Liver (tissue), 9 donors: ENCODE results near the gene NUDT22. TPM values are rescaled to one million over a fixed set of nuclear protein-coding genes. Genes with fewer than 3 reads are reported as not detected.

ENCODE experiments used
- DNase-seq: peaks from one replicate; pipeline ENCODE4 v3.0.0-alpha.2; 2017; ENCODE audit warnings: low spot score
- H3K27ac ChIP-seq, 2 donors: one replicate each; pipeline ENCODE4 v1.7.0; 2013; ENCODE audit warnings: inconsistent platforms in 2 of 2, low read length in 2 of 2, control low read depth in 1 of 2, low read depth in 1 of 2, mild to moderate bottlenecking in 1 of 2
- H3K27me3 ChIP-seq, 4 donors: one replicate each; pipeline versions ENCODE4 v1.6.1 to v1.7.0; 2013; ENCODE audit warnings: low read length in 3 of 4, inconsistent platforms in 1 of 4, mild to moderate bottlenecking in 1 of 4, moderate library complexity in 1 of 4; ENCODE audit not compliant: control insufficient read depth in 4 of 4, insufficient read depth in 4 of 4
- H3K36me3 ChIP-seq, 4 donors: one replicate each; pipeline versions ENCODE4 v1.6.1 to v1.7.0; 2013; ENCODE audit warnings: low read length in 3 of 4, mild to moderate bottlenecking in 3 of 4, low read depth in 1 of 4, moderate library complexity in 1 of 4; ENCODE audit not compliant: control insufficient read depth in 4 of 4, insufficient read depth in 3 of 4
- H3K4me1 ChIP-seq, 4 donors: one replicate each; pipeline versions ENCODE4 v1.6.1 to v1.7.0; 2013; ENCODE audit warnings: low read length in 3 of 4, mild to moderate bottlenecking in 3 of 4, moderate library complexity in 1 of 4; ENCODE audit not compliant: control insufficient read depth in 4 of 4, insufficient read depth in 4 of 4
- H3K4me3 ChIP-seq, 3 donors: one replicate each; pipeline versions ENCODE4 v1.6.1 to v1.7.0; 2013; ENCODE audit warnings: low read length in 3 of 3, control low read depth in 1 of 3, low read depth in 1 of 3, mild to moderate bottlenecking in 1 of 3
- H3K9ac ChIP-seq, 2 donors: one replicate each; pipeline ENCODE4 v1.7.0; 2013; ENCODE audit warnings: low read length in 2 of 2, mild to moderate bottlenecking in 2 of 2, moderate library complexity in 2 of 2, control low read depth in 1 of 2, low read depth in 1 of 2
- H3K9me3 ChIP-seq, 4 donors: one replicate each; pipeline versions ENCODE4 v1.6.1 to v1.7.0; 2013; ENCODE audit warnings: low read length in 3 of 4; ENCODE audit not compliant: control insufficient read depth in 4 of 4
- EGR1 ChIP-seq, 2 donors: IDR thresholded peaks; 2 replicates each; pipeline ENCODE4 v1.6.1; 2016 to 2018; ENCODE audit warnings: antibody characterized with exemption in 2 of 2, low read depth in 2 of 2
- FOXA2 ChIP-seq: IDR thresholded peaks from 2 replicates; pipeline ENCODE4 v1.6.1; 2016; ENCODE audit warnings: antibody characterized with exemption
- GABPA ChIP-seq, 2 donors: IDR thresholded peaks in 1 of 2; conservative IDR thresholded peaks in 1 of 2; 2 replicates each; pipeline ENCODE4 v1.6.1; 2016; ENCODE audit warnings: antibody characterized with exemption in 2 of 2, mild to moderate bottlenecking in 1 of 2, moderate library complexity in 1 of 2
- HNF4G ChIP-seq: IDR thresholded peaks from 2 replicates; pipeline ENCODE4 v1.6.1; 2016; ENCODE audit warnings: antibody characterized with exemption
- JUND ChIP-seq, 2 donors: IDR thresholded peaks; 2 replicates each; pipeline ENCODE4 v1.6.1; 2016; ENCODE audit warnings: antibody characterized with exemption in 2 of 2
- NR2F2 ChIP-seq: IDR thresholded peaks from 2 replicates; pipeline ENCODE4 v1.6.1; 2016; ENCODE audit warnings: antibody characterized with exemption
- RAD21 ChIP-seq, 2 donors: IDR thresholded peaks; 2 replicates each; pipeline ENCODE4 v1.6.1; 2016; ENCODE audit warnings: antibody characterized with exemption in 2 of 2, mild to moderate bottlenecking in 2 of 2
- SP1 ChIP-seq: IDR thresholded peaks from 2 replicates; pipeline ENCODE4 v1.6.1; 2018; ENCODE audit warnings: antibody characterized with exemption, mild to moderate bottlenecking
- TAF1 ChIP-seq: conservative IDR thresholded peaks from 2 replicates; pipeline ENCODE4 v1.6.1; 2016; ENCODE audit warnings: antibody characterized with exemption, mild to moderate bottlenecking
- WGBS: extraction: QIAGEN DNeasy Blood & Tissue Kit; methylation state at CpG from one replicate; pipeline ENCODE4 v1.1.7; 2013; 5-methylcytosine and 5-hydroxymethylcytosine counted together
- polyA plus RNA-seq, 2 donors: library from polyadenylated mRNA; stranded (reverse) in 1 of 2; unstranded in 1 of 2; fragments of 200-250 nt in 1 of 2; fragments of >200 nt in 1 of 2; fragmentation: Nextera tagmentation in 1 of 2; extraction: Ambion mirVana in 1 of 2; gene quantifications; one replicate each; pipeline versions ENCODE4 v1.2.1 to v1.2.3, GENCODE V29; 2013 to 2015
- total RNA-seq, 2 donors: library from RNA; depleted of rRNA; stranded (reverse); fragments of >200 nt; gene quantifications; one replicate each; pipeline ENCODE4 v1.2.3, GENCODE V29; 2014
- TF ChIP-seq, protein P1 (sequence below): IDR thresholded peaks from 2 replicates; pipeline ENCODE4 v1.6.1; 2016; ENCODE audit warnings: antibody characterized with exemption
- TF ChIP-seq, protein P2 (sequence below): IDR thresholded peaks from 2 replicates; pipeline ENCODE4 v1.6.1; 2016; ENCODE audit warnings: antibody characterized with exemption, mild to moderate bottlenecking
- TF ChIP-seq, protein P3 (sequence below): fragments of 150-350 bp; IDR thresholded peaks from 2 replicates; pipeline ENCODE4 v1.5.1; 2017; ENCODE audit warnings: improper control_type of control experiment, low read depth, low read length; ENCODE audit not compliant: missing input control
- donor health status: healthy.
- donor health status: healthy.
- donor health status: healthy.
- donor health status: healthy.
- donor health status: healthy.

NUDT22 gene
- total and polyA plus RNA-seq, 4 donors: 20.0 to 47.8 (median 41.2) TPM

DNA sequence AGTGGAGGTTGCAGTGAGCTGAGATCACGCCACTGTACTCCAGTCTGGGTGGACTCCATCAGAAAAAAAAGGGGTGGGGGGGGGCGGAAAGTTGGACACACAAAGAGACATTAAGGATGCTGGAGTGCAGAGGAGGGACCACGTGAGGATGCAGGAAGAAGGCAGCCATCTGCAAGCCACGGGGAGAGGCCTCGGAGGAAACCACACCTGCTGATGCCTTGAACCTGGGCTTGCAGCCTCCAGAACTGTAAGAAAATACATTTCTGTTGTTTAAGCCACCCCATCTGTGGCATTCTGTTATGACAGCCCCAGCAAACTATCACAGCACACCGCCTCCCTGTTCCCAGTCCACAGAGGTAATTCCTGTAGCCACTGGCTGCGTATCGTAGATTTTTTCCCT, 49.3 kb upstream of the NUDT22 start:
- no peaks in the 10 kb centered on the region for H3K9me3 ChIP-seq
- no peaks in the 10 kb centered on the region for H3K27me3 ChIP-seq
- H3K27ac ChIP-seq: no peak overlapping the region
- DNase-seq: no peak
- no peaks in the 10 kb centered on the region for H3K4me1 ChIP-seq
- WGBS: 90% methylated on average over 8 of the region's 8 CpGs
- no peaks in the 10 kb centered on the region for H3K36me3 ChIP-seq
- H3K4me3 ChIP-seq: no peak overlapping the region
- H3K9ac ChIP-seq: no peak overlapping the region
- TF ChIP-seq RAD21 (IDR thresholded peaks at IDR 0.05) (no peak), JUND (IDR thresholded peaks at IDR 0.05) (no peak), EGR1 (IDR thresholded peaks at IDR 0.05; ENCODE audit: low read depth in 2 of 2) (no peak), SP1 (no peak)
- TF ChIP-seq, protein P1, sequence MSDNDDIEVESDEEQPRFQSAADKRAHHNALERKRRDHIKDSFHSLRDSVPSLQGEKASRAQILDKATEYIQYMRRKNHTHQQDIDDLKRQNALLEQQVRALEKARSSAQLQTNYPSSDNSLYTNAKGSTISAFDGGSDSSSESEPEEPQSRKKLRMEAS: no peak
- TF ChIP-seq, protein P2, sequence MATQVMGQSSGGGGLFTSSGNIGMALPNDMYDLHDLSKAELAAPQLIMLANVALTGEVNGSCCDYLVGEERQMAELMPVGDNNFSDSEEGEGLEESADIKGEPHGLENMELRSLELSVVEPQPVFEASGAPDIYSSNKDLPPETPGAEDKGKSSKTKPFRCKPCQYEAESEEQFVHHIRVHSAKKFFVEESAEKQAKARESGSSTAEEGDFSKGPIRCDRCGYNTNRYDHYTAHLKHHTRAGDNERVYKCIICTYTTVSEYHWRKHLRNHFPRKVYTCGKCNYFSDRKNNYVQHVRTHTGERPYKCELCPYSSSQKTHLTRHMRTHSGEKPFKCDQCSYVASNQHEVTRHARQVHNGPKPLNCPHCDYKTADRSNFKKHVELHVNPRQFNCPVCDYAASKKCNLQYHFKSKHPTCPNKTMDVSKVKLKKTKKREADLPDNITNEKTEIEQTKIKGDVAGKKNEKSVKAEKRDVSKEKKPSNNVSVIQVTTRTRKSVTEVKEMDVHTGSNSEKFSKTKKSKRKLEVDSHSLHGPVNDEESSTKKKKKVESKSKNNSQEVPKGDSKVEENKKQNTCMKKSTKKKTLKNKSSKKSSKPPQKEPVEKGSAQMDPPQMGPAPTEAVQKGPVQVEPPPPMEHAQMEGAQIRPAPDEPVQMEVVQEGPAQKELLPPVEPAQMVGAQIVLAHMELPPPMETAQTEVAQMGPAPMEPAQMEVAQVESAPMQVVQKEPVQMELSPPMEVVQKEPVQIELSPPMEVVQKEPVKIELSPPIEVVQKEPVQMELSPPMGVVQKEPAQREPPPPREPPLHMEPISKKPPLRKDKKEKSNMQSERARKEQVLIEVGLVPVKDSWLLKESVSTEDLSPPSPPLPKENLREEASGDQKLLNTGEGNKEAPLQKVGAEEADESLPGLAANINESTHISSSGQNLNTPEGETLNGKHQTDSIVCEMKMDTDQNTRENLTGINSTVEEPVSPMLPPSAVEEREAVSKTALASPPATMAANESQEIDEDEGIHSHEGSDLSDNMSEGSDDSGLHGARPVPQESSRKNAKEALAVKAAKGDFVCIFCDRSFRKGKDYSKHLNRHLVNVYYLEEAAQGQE: no peak

DNA sequence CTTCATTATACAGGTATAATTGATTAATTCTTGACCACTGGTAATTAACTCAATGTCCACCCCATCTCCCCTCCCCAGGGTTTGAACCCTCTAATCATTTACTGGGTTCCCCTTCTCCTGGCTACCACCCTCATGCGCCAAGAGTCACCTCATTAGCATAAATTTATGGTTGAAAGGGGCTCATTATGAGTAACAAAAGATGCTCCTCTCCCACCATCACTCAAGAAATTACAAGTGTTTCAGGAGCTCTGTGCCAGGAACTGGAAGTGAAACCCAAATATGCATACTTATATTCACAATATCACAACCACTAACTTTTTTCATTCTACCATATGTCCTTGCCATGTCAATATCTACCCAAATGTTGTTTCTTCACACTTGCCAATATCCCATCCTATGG, 47.9 kb upstream of the NUDT22 start:
- Histone ChIP-seq H3K27me3 (no peaks in the 10 kb centered on the region), H3K4me3 (no peak overlapping the region), H3K27ac (no peak overlapping the region), H3K9ac (no peak overlapping the region), H3K9me3 (no peaks in the 10 kb centered on the region), H3K4me1 (no peaks in the 10 kb centered on the region), H3K36me3 (no peaks in the 10 kb centered on the region)
- TF ChIP-seq GABPA (IDR thresholded peaks at IDR 0.05 in 1 of 2, conservative IDR thresholded peaks at IDR 0.05 in 1 of 2): no peak
- no peak for TF ChIP-seq HNF4G
- TF ChIP-seq EGR1 (IDR thresholded peaks at IDR 0.05; ENCODE audit: low read depth in 2 of 2): no peak
- TF ChIP-seq, protein P1: no peak
- no peak for TF ChIP-seq JUND (IDR thresholded peaks at IDR 0.05)
- TF ChIP-seq, protein P3, sequence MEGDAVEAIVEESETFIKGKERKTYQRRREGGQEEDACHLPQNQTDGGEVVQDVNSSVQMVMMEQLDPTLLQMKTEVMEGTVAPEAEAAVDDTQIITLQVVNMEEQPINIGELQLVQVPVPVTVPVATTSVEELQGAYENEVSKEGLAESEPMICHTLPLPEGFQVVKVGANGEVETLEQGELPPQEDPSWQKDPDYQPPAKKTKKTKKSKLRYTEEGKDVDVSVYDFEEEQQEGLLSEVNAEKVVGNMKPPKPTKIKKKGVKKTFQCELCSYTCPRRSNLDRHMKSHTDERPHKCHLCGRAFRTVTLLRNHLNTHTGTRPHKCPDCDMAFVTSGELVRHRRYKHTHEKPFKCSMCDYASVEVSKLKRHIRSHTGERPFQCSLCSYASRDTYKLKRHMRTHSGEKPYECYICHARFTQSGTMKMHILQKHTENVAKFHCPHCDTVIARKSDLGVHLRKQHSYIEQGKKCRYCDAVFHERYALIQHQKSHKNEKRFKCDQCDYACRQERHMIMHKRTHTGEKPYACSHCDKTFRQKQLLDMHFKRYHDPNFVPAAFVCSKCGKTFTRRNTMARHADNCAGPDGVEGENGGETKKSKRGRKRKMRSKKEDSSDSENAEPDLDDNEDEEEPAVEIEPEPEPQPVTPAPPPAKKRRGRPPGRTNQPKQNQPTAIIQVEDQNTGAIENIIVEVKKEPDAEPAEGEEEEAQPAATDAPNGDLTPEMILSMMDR: no peak
- TF ChIP-seq NR2F2: no peak
- TF ChIP-seq FOXA2: no peak
- TF ChIP-seq TAF1: no peak
- WGBS: 90% methylated on average over 1 of the region's 1 CpG
- no peak for DNase-seq
